ENCODE results near the gene INPP5F. TPM values are rescaled to one million over a fixed set of nuclear protein-coding genes. Genes with fewer than 3 reads are reported as not detected.

INPP5F gene
- total and polyA plus RNA-seq, 10 donors = 6.0 to 16.2 (median 10.9) TPM

DNA sequence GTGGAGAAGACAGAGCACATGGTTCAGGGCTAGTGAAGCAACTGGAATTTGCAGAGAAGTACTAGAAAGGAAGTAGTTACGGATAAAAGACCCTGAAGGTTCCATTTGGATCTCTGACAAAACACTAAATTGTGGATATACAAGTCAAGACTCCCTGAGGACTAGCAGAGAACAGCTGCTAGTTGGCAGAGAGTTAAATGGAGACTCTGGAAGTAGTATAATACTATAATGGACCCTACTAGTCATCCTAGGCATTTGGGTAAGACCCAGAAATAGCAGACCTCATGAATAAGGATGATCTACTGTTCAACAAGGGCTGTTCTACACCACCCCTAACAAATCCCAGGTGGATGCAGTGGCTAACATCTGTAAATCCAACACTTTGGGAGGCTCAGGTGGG is 127.7 kb downstream of the INPP5F start:
- Histone ChIP-seq H3K36me3 (peaks cover 0 to 100% (median 71%) of the 10 kb centered on the region in 6 donors), H3K27me3 (replicated peaks in 1 of 7) (no peaks in the 10 kb centered on the region), H3K4me1 (peaks cover 0 to 19% (median 0%) of the 10 kb centered on the region in 6 donors), H3K27ac (no peak overlapping the region), H3K4me3 (no peak overlapping the region), H3K9me3 (no peaks in the 10 kb centered on the region)
- DNase-seq = no peak
- TF ChIP-seq, protein P1, sequence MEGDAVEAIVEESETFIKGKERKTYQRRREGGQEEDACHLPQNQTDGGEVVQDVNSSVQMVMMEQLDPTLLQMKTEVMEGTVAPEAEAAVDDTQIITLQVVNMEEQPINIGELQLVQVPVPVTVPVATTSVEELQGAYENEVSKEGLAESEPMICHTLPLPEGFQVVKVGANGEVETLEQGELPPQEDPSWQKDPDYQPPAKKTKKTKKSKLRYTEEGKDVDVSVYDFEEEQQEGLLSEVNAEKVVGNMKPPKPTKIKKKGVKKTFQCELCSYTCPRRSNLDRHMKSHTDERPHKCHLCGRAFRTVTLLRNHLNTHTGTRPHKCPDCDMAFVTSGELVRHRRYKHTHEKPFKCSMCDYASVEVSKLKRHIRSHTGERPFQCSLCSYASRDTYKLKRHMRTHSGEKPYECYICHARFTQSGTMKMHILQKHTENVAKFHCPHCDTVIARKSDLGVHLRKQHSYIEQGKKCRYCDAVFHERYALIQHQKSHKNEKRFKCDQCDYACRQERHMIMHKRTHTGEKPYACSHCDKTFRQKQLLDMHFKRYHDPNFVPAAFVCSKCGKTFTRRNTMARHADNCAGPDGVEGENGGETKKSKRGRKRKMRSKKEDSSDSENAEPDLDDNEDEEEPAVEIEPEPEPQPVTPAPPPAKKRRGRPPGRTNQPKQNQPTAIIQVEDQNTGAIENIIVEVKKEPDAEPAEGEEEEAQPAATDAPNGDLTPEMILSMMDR (IDR thresholded peaks at IDR 0.05 in 8 of 11, conservative IDR thresholded peaks at IDR 0.05 in 3 of 11) = no peak
- no peak for TF ChIP-seq POLR2A (IDR thresholded peaks at IDR 0.05)
- no peak for TF ChIP-seq POLR2AphosphoS5 (IDR thresholded peaks at IDR 0.05)
- intact Hi-C loops (cut with DNase I; ENCODE audit: low total_unique reads) = no loop called here
- WGBS, 5 donors = 68 to 90% (median 86%) methylated on average over 1 of the region's 1 CpG

DNA sequence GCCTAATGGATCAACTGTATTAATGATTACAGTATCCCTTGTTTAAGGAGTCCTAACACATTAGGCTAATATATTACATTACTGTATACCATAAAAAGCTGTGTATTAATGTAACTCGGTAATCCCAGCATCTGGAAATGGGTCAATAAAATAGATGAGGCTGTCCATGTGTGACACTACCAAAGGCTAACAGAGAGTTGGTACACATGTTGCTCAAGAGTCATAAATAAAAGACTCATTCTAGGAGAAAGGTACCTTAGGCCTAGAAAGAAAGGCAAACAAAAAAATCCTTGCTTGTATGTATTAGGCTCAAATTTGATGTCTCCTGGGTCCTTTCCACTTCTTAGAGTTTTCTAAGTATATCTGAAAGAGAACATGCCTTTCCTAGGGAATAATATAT is 132.2 kb downstream of the INPP5F start:
- peaks cover 0 to 40% (median 22%) of the 10 kb centered on the region in 6 donors for H3K4me1 ChIP-seq
- H3K36me3 ChIP-seq = peaks cover 0 to 61% (median 43%) of the 10 kb centered on the region in 6 donors
- no peaks in the 10 kb centered on the region for H3K9me3 ChIP-seq
- no peak for TF ChIP-seq POLR2AphosphoS5 (IDR thresholded peaks at IDR 0.05)
- TF ChIP-seq POLR2A (IDR thresholded peaks at IDR 0.05) = no peak
- TF ChIP-seq, protein P1 (IDR thresholded peaks at IDR 0.05 in 8 of 11, conservative IDR thresholded peaks at IDR 0.05 in 3 of 11) = no peak
- no peak for DNase-seq
- no peak overlapping the region for H3K27ac ChIP-seq
- H3K27me3 ChIP-seq (replicated peaks in 1 of 7) = no peaks in the 10 kb centered on the region
- 73 to 89% (median 80%) methylated on average over 1 of the region's 1 CpG for WGBS, 5 donors
- H3K4me3 ChIP-seq = no peak overlapping the region
- intact Hi-C loops (cut with DNase I; ENCODE audit: low total_unique reads) = loop anchor here (5.0 kb wide), 2 partner anchors 106 to 171 kb away; no protein-coding TSS in a partner anchor

DNA sequence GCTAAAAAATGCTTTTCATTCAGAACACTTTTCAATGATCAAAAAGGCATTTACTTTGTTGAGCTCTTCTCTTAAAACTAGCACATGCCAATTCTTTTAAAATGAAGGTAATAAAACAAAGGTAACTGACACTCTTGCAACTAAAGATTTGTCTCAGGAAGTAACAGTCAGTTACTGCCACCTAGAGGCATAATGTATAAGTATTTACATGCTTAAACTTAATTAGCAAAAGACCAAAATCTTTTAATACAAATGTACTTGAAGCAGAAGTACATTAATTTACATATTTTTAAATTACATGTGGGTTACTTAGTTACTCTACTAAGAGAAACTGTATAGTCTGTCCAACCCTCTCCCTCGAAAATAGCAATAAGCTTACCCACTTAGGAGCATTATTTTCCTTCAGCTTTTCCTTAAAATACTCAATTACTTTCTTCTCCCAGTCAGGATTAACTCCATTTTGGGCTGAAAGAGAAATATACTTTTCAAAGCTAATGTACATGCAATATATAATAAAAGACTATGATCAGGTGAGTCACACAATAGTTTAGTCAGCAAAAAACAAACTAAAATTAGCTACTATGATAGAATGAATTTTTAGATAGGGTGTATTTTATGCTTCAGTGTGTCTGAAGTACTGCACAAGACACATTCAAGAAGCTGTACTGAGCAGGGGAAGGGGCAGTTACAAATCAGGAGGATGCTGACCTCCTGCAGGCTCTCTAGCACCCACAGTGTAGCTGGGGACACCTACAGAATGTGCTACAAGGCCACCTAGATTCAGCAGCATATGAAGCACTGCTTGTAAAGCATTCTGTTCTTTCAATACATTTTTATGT is 133.8 kb downstream of the INPP5F start:
- intact Hi-C loops (cut with DNase I; ENCODE audit: low total_unique reads) = loop anchor here (5.0 kb wide), 2 partner anchors 107 to 172 kb away; no protein-coding TSS in a partner anchor
- TF ChIP-seq POLR2AphosphoS5 (IDR thresholded peaks at IDR 0.05) (no peak), POLR2A (IDR thresholded peaks at IDR 0.05) (no peak)
- TF ChIP-seq, protein P1 (IDR thresholded peaks at IDR 0.05 in 8 of 11, conservative IDR thresholded peaks at IDR 0.05 in 3 of 11) = peak in 9 of 11 experiments; percentile 35 to 66 (median 58)
- DNase-seq = no peak
- 59 to 78% (median 77%) methylated on average over 1 of the region's 1 CpG for WGBS, 5 donors
- H3K4me1 ChIP-seq = peaks cover 0 to 49% (median 22%) of the 10 kb centered on the region in 6 donors
- H3K27me3 ChIP-seq (replicated peaks in 1 of 7) = no peaks in the 10 kb centered on the region
- H3K9me3 ChIP-seq = peaks cover 0 to 12% (median 9%) of the 10 kb centered on the region in 8 donors
- peaks cover 0 to 45% (median 29%) of the 10 kb centered on the region in 6 donors for H3K36me3 ChIP-seq
- no peak overlapping the region for H3K4me3 ChIP-seq
- peak overlapping the region in 2 of 8 donors; percentile 4 to 11 for H3K27ac ChIP-seq

All from spleen (tissue), 11 donors.